ENCODE data around the gene PARD6A.

The PARD6A gene

DNA sequence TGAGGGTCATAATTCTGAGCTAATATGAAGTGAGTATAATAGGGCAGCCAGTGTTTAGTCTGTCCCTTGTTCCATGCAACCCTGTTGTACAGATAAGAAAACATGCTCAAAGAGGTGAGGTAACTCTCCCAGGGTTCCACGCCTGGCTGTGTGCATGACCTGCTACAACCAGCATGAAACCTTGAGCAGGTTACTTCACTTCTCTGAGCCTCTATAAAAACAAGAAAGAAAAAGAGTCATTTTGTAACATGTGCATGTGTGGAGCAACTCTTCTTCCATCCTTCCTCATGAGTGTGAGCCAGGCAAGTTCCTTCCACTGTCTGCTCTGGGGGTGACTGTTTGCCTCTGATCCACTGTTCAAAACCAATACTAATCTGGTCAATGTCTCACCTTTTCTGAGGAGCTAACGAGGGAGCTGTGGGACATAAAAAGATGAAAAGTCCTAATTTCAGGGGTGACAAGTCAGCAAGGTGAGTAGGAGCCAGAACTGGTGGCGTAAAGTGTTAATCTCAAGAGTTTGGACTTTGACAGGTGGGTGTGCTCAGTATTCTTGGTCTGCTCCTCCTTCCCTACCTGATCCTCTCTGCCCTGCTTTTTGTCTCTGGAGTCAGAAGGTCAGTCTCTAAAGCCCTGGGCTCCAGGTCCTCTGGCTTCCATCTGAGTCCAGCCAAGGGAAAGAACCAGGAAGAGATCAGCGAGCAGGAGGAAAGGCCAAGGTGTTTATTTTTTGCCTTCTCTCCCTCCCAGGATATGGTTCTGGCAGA, 36.8 kb downstream of the PARD6A start:
- no peak for DNase-seq

DNA sequence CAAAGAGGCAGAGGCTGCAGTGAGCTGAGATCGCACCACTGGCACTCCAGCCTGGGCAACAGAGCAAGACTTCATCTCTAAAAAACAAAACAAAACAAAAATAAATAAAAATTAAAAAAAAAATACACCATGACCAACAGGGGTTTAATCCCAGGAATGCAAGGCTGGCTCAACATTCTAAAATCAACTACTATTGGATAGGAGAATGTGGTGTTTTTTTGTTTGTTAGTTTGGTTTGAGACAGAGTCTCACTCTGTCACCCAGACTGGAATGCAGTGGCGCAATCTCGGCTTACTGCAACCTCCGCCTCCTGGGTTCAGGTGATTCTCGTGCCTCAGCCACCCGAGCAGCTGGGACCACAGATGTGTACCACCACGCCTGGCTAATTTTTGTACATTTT, 38.5 kb downstream of the PARD6A start:
- DNase-seq, result no peak

DNA sequence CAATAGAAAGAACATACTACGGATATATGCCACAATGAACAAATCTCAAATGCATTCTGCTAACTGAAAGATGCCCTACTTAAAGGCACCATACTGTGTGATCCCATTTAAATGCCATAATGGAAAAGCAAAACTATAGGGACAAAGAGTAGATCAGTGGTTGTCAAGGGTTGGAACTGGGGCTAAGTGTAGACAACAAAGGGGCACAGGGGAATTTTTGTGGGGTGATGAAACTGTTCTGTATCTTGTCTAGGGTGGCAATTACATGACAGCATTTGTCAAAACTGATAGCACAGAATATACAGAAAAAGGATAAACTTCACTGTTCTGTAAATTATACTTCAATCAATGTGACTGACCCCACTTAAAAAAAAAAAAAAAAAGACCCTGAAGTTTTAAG, 40.7 kb downstream of the PARD6A start:
- DNase-seq, result peak; percentile 35

DNA sequence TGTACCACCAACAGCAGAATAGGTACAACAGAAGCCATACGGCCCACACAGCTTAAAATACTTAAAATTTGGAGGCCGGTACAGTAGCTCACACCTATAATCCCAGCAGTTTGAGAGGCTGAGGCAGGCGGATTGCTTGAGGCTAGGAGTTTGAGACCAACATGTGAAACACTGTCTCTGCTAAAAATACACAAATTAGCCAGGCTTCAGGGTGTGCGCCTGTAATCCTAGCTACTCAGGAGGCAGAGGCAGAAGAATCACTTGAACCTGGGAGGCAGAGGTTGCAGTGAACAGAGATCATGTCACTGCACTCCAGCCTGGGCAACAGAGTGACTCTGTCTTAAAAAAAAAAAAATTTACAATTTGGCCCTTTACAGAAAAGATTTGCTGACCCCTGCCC, 41.4 kb downstream of the PARD6A start:
- DNase-seq, result no peak

DNA sequence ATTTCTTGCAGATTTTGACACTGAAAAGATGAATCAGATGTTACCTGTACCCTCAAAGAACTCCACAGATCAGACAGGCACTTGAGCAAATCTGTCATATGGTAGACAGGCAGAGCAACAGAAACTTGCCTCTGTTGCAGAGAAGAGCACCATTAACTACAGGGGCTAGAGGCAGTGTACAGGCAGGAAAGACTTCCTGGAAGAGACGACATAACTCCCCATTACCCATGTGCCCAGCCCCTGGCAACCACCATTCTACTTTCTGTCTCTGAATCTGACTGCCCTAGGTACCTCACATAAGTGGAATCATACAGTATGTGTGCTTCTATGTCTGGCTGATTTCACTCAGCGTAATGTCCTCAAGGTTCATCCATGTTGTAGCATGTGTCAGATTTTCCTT, 42.9 kb downstream of the PARD6A start:
- no peak for DNase-seq

DNA sequence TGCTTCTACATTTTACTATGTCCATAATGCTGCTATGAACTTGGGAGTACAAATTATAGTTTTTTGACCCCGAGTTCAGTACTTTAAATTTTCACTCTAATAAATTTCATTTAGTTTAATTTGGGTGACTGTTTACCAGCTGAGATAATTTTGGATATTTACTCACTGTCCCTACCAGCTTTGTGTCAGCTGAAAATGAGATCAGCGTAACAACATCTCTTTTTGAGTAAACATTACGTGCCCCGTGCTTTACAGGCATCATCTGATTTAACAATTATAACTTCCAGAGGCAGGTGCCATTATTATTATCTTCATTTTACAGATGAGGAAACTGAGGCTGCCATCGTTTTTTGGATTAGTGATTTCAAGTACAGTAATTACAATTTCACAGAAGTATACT, 43.4 kb downstream of the PARD6A start:
- DNase-seq, result no peak

DNA sequence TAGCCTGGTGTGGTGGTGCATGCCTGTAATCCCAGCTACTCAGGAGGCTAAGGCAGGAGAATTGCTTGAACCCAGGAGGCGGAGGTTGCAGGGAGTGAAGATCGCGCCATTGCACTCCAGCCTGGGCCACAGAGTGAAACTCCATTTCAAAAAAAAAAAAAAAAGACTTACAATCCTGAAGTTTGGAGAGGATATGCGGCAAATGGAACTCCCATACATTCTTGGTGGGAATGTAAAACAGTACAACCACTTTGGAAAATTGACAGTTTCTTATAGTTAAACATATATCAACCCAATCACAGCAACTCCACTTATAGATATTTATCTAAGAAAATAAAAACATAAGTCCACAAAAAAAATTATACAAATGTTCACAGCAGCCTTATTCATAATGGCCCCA, 46.5 kb downstream of the PARD6A start:
- DNase-seq, result no peak

DNA sequence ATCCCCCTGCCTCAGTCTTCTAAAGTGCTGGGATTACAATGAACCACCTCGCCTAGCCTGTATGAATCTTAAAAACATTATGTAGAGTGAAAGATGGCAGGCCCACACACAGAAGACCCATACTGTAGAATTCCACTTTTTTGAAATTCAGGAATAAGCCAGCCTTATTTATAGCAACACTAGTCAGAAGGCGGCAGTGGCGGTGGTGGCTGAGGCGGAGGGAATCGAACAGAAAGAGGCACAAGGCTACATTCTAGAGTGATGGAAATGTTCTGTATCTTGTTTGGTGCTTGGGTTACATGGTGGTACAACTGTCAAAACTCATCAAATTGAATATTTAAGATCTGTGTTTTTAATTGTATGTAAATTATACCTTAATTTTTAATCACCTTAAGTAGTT, 47.0 kb downstream of the PARD6A start:
- no peak for DNase-seq

DNA sequence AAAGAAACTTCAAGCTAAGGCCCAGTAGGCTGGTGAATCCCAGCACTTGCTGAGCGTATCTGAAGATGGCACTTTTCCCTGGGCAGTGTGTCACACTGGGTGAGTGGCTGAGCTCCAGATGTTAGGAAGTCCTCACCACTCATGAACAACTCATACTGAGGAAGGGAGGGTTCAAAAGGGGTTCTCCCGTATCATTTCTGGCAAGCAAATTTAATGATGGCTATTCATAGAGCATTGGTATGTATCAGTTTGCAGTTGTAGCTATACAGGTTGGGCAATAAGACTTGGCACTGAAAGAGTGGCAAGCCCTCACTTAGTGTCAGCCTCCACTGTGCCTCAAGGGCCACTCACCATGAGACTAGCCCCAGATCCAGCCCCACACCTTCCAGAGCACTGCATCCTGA, 47.6 kb downstream of the PARD6A start:
- no peak for DNase-seq

DNA sequence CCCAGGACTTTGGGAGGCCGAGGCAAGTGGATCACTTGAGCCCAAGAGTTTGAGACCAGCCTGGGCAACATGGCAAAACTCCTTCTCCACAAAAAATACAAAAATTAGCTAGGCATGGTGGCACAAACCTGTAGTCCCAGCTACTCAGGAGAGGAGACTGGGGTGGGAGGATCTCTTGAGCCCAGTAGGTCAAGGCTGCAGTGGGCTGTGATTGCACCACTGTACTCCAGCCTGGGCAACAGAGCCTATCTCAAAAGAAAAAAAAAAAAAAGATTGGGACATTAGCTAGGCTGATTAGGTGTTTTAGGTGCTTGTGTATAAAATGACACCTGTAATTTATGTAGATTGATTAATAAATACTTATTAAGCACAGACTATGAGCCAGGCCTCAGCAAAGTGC, 48.3 kb downstream of the PARD6A start:
- no peak for DNase-seq

DNA sequence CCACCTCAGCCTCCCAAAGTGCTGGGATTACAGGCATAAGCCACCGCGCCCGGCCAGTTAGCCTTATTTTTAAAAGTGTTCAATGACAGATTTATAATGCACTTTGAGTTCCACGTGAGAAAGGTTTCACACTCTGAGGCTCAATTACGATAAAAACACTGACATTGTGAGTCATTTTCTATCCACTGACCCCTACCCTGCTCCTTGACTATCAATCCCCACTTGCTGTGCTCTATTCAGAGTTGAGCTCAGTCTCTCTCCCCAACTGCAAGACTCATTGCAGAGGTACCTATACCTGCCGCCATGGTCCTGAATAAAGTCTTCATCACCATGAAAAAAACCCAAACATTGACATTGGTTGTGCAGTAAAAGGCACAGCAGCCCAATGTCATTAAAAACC, 49.8 kb downstream of the PARD6A start:
- no peak for DNase-seq
